GM23248 (cell line): ENCODE data around the gene ZNF543. TPM values are rescaled to one million over a fixed set of nuclear protein-coding genes. Genes with fewer than 3 reads are reported as not detected.

Experiments used
- DNase-seq: peaks from one replicate; pipeline ENCODE4 v3.0.0-alpha.2; 2015
- H2AFZ ChIP-seq: fragments of 200-600 bp; sonication (generic); 2 replicates; pipeline ENCODE4 v1.6.1; 2016; ENCODE audit warnings: antibody characterized with exemption
- H3F3A ChIP-seq: fragments of 200-600 bp; sonication (generic); 2 replicates; pipeline ENCODE4 v1.6.1; 2016; ENCODE audit warnings: mild to moderate bottlenecking, antibody characterized with exemption, mixed run types; ENCODE audit not compliant: insufficient read depth
- H3K27ac ChIP-seq: fragments of 200-600 bp; sonication (generic); 2 replicates; pipeline ENCODE4 v1.5.1; 2016; ENCODE audit warnings: mild to moderate bottlenecking
- H3K27me3 ChIP-seq: fragments of 200-600 bp; sonication (generic); replicated peaks from 2 replicates; pipeline ENCODE4 v1.6.1; 2016; ENCODE audit warnings: mild to moderate bottlenecking; ENCODE audit not compliant: insufficient read depth
- H3K36me3 ChIP-seq: fragments of 200-600 bp; sonication (generic); 2 replicates; pipeline ENCODE4 v1.6.1; 2016; ENCODE audit warnings: low read depth, mild to moderate bottlenecking
- H3K4me1 ChIP-seq: fragments of 200-600 bp; sonication (generic); 2 replicates; pipeline ENCODE4 v1.6.1; 2016; ENCODE audit warnings: mild to moderate bottlenecking; ENCODE audit not compliant: insufficient read depth
- H3K4me2 ChIP-seq: fragments of 200-600 bp; sonication (generic); one replicate; pipeline ENCODE4 v1.6.1; 2016; ENCODE audit warnings: mild to moderate bottlenecking; ENCODE audit not compliant: unreplicated experiment
- H3K4me3 ChIP-seq: fragments of 200-600 bp; sonication (generic); 2 replicates; pipeline ENCODE4 v1.5.1; 2016; ENCODE audit warnings: mild to moderate bottlenecking
- H3K79me2 ChIP-seq: fragments of 200-600 bp; sonication (generic); 2 replicates; pipeline ENCODE4 v1.6.1; 2016; ENCODE audit warnings: mild to moderate bottlenecking; ENCODE audit not compliant: insufficient read depth
- H3K9ac ChIP-seq: fragments of 200-600 bp; sonication (generic); 2 replicates; pipeline ENCODE4 v1.6.1; 2016; ENCODE audit warnings: mild to moderate bottlenecking
- H3K9me2 ChIP-seq: fragments of 200-600 bp; sonication (generic); 2 replicates; pipeline ENCODE4 v1.6.1; 2016; ENCODE audit warnings: mixed run types, mild to moderate bottlenecking, moderate library complexity; ENCODE audit not compliant: insufficient read depth
- H3K9me3 ChIP-seq: fragments of 200-600 bp; sonication (generic); one replicate; pipeline ENCODE4 v1.6.1; 2017; ENCODE audit warnings: low read depth
- H4K20me1 ChIP-seq: fragments of 200-600 bp; sonication (generic); 2 replicates; pipeline ENCODE4 v1.6.0; 2016; ENCODE audit not compliant: insufficient read depth
- EZH2 ChIP-seq: fragments of 200-600 bp; sonication (generic); IDR thresholded peaks from 2 replicates; pipeline ENCODE4 v1.6.1; 2018; ENCODE audit warnings: antibody characterized with exemption, mild to moderate bottlenecking; ENCODE audit not compliant: insufficient read depth, poor library complexity, severe bottlenecking
- EZH2phosphoT487 ChIP-seq: fragments of 200-600 bp; sonication (generic); IDR thresholded peaks from 2 replicates; pipeline ENCODE4 v1.6.1; 2018; ENCODE audit warnings: antibody characterized with exemption, moderate library complexity, mild to moderate bottlenecking, low read depth; ENCODE audit not compliant: insufficient read depth
- WGBS, 2 experiments: methylation state at CpG; one replicate each; pipeline ENCODE4 v1.1.6; 2015 to 2017; ENCODE audit warnings: low lambda C conversion rate in 2 of 2, low coverage in 1 of 2; ENCODE audit errors: missing lambda C conversion rate in 2 of 2; 5-methylcytosine and 5-hydroxymethylcytosine counted together
- in situ Hi-C: fragments of 300-500 bp; cut with MboI; formaldehyde crosslinking; loops from 2 replicates; pipeline ENCODE4 v1.15.0; 2020
- polyA plus RNA-seq: library from polyadenylated mRNA; unstranded; fragments of >200 nt; fragmentation: Nextera tagmentation; extraction: Ambion mirVana; gene quantifications from 2 replicates; pipeline ENCODE4 v1.2.1, GENCODE V29; 2016
- total RNA-seq: library from RNA; depleted of rRNA; stranded (reverse); fragments of >200 nt; shearing (Covaris generic); gene quantifications from 2 replicates; pipeline ENCODE4 v1.2.3, GENCODE V29; 2014

Gene ZNF543
- total and polyA plus RNA-seq, 2 experiments from 2014 or later, result 1.7 to 8.0 TPM

GRCh38 chr19:57348136-57348535, 27.9 kb downstream of the ZNF543 start:
- 40 to 52% methylated on average over 3 of the region's 3 CpGs for whole genome bisulfite sequencing, 2 experiments

GRCh38 chr19:57350877-57351805, 30.9 kb downstream of the ZNF543 start, which contains the start of gene ZNF304:
TSS of gene ZNF304 (plus strand) at chr19:57351271. CDS start at chr19:57351665, 394 bp downstream.
- in situ Hi-C loops, result no loop called here
- peaks cover 8% of the 10 kb centered on the region; the same call in 1 of the 2 replicates for H3F3A ChIP-seq
- peak within 1 kb of the TSS; percentile 95 for H3K9ac ChIP-seq
- peak within 1 kb of the TSS; percentile 86 for H3K4me3 ChIP-seq
- peaks cover 23% of the 10 kb centered on the region for H3K4me1 ChIP-seq
- TF ChIP-seq EZH2 (no peak), EZH2phosphoT487 (no peak)
- H3K9me2 ChIP-seq, result no peaks in the 10 kb centered on the region
- H2AFZ ChIP-seq, result peak within 1 kb of the TSS; percentile 98
- DNase-seq, result peak; percentile 98
- H3K27me3 ChIP-seq, result no peaks in the 10 kb centered on the region
- no peaks in the 10 kb centered on the region for H3K9me3 ChIP-seq
- H3K4me2 ChIP-seq, result peak within 1 kb of the TSS; percentile 95
- H3K27ac ChIP-seq, result peak within 1 kb of the TSS; percentile 79
- WGBS, 2 experiments, result 0 to 1% methylated on average over 57 of the region's 57 CpGs
- peaks cover 50% of the 10 kb centered on the region for H3K79me2 ChIP-seq
- H3K36me3 ChIP-seq, result peaks cover 8% of the 10 kb centered on the region; the same call in 1 of the 2 replicates
- H4K20me1 ChIP-seq, result no peaks in the 10 kb centered on the region

More at GRCh38 chr19:57348136-57348535, 27.9 kb downstream of the ZNF543 start:
- Histone ChIP-seq H3K9ac (peak overlapping the region; percentile 76), H3K9me2 (no peaks in the 10 kb centered on the region), H3K27ac (peak overlapping the region; percentile 92), H3K79me2 (peaks cover 21% of the 10 kb centered on the region), H3K9me3 (no peaks in the 10 kb centered on the region), H3K4me2 (peak overlapping the region; percentile 62), H2AFZ (peak overlapping the region; percentile 66), H4K20me1 (no peaks in the 10 kb centered on the region), H3K4me1 (peaks cover 23% of the 10 kb centered on the region), H3K27me3 (no peaks in the 10 kb centered on the region), H3K36me3 (no peaks in the 10 kb centered on the region), H3F3A (peaks cover 8% of the 10 kb centered on the region; the same call in 1 of the 2 replicates), H3K4me3 (no peak overlapping the region)
- TF ChIP-seq EZH2phosphoT487, result no peak
- no peak for TF ChIP-seq EZH2
- peak; percentile 83 for DNase-seq
- in situ Hi-C loops, result no loop called here

GRCh38 chr19:57351867-57352266, 31.6 kb downstream of the ZNF543 start:
- 18 to 24% methylated on average over 7 of the region's 7 CpGs for WGBS, 2 experiments
- in situ Hi-C loops, result no loop called here
- H3K27me3 ChIP-seq, result no peaks in the 10 kb centered on the region
- H3K36me3 ChIP-seq, result peaks cover 15% of the 10 kb centered on the region; the same call in 1 of the 2 replicates
- no peak for TF ChIP-seq EZH2phosphoT487
- TF ChIP-seq EZH2, result no peak
- peak; percentile 69 for DNase-seq
- H3K4me1 ChIP-seq, result peaks cover 23% of the 10 kb centered on the region
- no peaks in the 10 kb centered on the region for H4K20me1 ChIP-seq
- peak overlapping the region; percentile 98 for H2AFZ ChIP-seq
- H3F3A ChIP-seq, result peaks cover 8% of the 10 kb centered on the region; the same call in 1 of the 2 replicates
- H3K79me2 ChIP-seq, result peaks cover 55% of the 10 kb centered on the region
- H3K4me3 ChIP-seq, result peak overlapping the region; percentile 86
- H3K4me2 ChIP-seq, result peak overlapping the region; percentile 95
- no peaks in the 10 kb centered on the region for H3K9me2 ChIP-seq
- peak overlapping the region; percentile 95 for H3K9ac ChIP-seq
- peak overlapping the region; percentile 79 for H3K27ac ChIP-seq
- no peaks in the 10 kb centered on the region for H3K9me3 ChIP-seq

GRCh38 chr19:57355916-57356315, 35.6 kb downstream of the ZNF543 start:
- Histone ChIP-seq H3K27ac (no peak overlapping the region), H3K4me3 (no peak overlapping the region), H3F3A (0 out of 2 replicates have a peak, but pooled peaks cover 6% of the 10 kb centered on the region), H3K27me3 (no peaks in the 10 kb centered on the region), H3K4me1 (peaks cover 11% of the 10 kb centered on the region), H3K9me3 (no peaks in the 10 kb centered on the region), H2AFZ (no peak overlapping the region), H3K9me2 (no peaks in the 10 kb centered on the region), H3K79me2 (peaks cover 86% of the 10 kb centered on the region), H4K20me1 (no peaks in the 10 kb centered on the region), H3K4me2 (no peak overlapping the region), H3K36me3 (peaks cover 26% of the 10 kb centered on the region; the same call in 1 of the 2 replicates), H3K9ac (no peak overlapping the region)
- no peak for DNase-seq
- in situ Hi-C loops, result no loop called here
- TF ChIP-seq EZH2 (no peak), EZH2phosphoT487 (no peak)
- WGBS, 2 experiments, result 92 to 95% methylated on average over 4 of the region's 4 CpGs
